Retinal pigment epithelial cell (primary cell): ENCODE measurements around the gene IFNL1.

ENCODE experiments used
- DNase-seq: peaks from one replicate; pipeline ENCODE4 v3.0.0-alpha.2; 2010; ENCODE audit warnings: low read depth
- H3K4me3 ChIP-seq: 2 replicates; pipeline ENCODE4 v1.5.1; 2011; ENCODE audit warnings: mild to moderate bottlenecking, low read length, control low read depth, moderate library complexity
- CTCF ChIP-seq: conservative IDR thresholded peaks from 2 replicates; pipeline ENCODE4 v1.5.1; 2011; ENCODE audit warnings: low read depth, low read length, control low read depth, inconsistent platforms

Gene IFNL1

GRCh38 chr19:39345956-39346355 is 49.7 kb downstream of the IFNL1 start:
- DNase-seq: no peak
- TF ChIP-seq CTCF: peak; percentile 26
- H3K4me3 ChIP-seq: no peak overlapping the region

- DNase-seq: no peak
- TF ChIP-seq CTCF: no peak
These were observed 51.3 kb downstream of the IFNL1 start for GRCh38 chr19:39347332-39348164.

More at GRCh38 chr19:39347332-39348164, 51.3 kb downstream of the IFNL1 start:
- no peak overlapping the region for H3K4me3 ChIP-seq
